ENCODE data around the gene CLNS1A.

DNA sequence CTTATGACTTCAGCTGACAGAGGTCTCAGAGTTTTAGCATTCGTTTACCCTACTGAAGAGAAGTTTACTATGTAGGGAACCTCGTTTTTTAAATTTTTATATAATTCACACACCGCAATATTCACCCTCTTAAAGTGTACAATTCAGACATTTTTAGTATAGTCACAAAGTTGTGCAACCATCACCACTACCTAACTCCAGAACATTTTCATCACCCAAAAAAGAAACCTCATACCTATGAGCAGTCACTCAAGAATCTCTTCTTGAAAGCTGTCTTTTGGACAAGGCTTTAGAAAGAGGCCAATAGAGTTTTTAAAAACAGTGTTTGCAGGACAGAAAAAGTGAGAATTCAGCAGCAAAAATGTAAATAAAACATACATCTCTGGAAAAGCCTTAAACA lies 39.5 kb upstream of the CLNS1A start:
- TF ChIP-seq, protein P1, sequence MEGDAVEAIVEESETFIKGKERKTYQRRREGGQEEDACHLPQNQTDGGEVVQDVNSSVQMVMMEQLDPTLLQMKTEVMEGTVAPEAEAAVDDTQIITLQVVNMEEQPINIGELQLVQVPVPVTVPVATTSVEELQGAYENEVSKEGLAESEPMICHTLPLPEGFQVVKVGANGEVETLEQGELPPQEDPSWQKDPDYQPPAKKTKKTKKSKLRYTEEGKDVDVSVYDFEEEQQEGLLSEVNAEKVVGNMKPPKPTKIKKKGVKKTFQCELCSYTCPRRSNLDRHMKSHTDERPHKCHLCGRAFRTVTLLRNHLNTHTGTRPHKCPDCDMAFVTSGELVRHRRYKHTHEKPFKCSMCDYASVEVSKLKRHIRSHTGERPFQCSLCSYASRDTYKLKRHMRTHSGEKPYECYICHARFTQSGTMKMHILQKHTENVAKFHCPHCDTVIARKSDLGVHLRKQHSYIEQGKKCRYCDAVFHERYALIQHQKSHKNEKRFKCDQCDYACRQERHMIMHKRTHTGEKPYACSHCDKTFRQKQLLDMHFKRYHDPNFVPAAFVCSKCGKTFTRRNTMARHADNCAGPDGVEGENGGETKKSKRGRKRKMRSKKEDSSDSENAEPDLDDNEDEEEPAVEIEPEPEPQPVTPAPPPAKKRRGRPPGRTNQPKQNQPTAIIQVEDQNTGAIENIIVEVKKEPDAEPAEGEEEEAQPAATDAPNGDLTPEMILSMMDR (IDR thresholded peaks at IDR 0.05; ENCODE audit: poor library complexity, severe bottlenecking) = no peak
- TF ChIP-seq EZH2 (IDR thresholded peaks at IDR 0.05; ENCODE audit: borderline replicate concordance, insufficient read depth, low read length, poor library complexity, severe bottlenecking) (no peak), POLR2AphosphoS5 (IDR thresholded peaks at IDR 0.05) (no peak), TAF1 (IDR thresholded peaks at IDR 0.05; ENCODE audit: low read depth) (no peak), EP300 (conservative IDR thresholded peaks at IDR 0.05; ENCODE audit: poor library complexity, severe bottlenecking) (no peak), RAD21 (conservative IDR thresholded peaks at IDR 0.05) (no peak), SMC3 (conservative IDR thresholded peaks at IDR 0.05; ENCODE audit: poor library complexity) (no peak), MXI1 (conservative IDR thresholded peaks at IDR 0.05; ENCODE audit: poor library complexity, severe bottlenecking) (no peak)
- TF ChIP-seq, protein P2, sequence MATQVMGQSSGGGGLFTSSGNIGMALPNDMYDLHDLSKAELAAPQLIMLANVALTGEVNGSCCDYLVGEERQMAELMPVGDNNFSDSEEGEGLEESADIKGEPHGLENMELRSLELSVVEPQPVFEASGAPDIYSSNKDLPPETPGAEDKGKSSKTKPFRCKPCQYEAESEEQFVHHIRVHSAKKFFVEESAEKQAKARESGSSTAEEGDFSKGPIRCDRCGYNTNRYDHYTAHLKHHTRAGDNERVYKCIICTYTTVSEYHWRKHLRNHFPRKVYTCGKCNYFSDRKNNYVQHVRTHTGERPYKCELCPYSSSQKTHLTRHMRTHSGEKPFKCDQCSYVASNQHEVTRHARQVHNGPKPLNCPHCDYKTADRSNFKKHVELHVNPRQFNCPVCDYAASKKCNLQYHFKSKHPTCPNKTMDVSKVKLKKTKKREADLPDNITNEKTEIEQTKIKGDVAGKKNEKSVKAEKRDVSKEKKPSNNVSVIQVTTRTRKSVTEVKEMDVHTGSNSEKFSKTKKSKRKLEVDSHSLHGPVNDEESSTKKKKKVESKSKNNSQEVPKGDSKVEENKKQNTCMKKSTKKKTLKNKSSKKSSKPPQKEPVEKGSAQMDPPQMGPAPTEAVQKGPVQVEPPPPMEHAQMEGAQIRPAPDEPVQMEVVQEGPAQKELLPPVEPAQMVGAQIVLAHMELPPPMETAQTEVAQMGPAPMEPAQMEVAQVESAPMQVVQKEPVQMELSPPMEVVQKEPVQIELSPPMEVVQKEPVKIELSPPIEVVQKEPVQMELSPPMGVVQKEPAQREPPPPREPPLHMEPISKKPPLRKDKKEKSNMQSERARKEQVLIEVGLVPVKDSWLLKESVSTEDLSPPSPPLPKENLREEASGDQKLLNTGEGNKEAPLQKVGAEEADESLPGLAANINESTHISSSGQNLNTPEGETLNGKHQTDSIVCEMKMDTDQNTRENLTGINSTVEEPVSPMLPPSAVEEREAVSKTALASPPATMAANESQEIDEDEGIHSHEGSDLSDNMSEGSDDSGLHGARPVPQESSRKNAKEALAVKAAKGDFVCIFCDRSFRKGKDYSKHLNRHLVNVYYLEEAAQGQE (IDR thresholded peaks at IDR 0.05; ENCODE audit: borderline replicate concordance) = no peak

All from neural cell (in vitro differentiated cells).